Amniotic stem cell (primary cell): Measurements from ENCODE around the gene RUBCNL.
"Not testable (repeated sequence)": the region's sequence is repeated elsewhere in the genome, so short reads cannot be mapped to it uniquely, and the experiment has no call there.

Experiments
- DNase-seq: peaks from one replicate; lab custom pipeline; 2025; lab: John Stamatoyannopoulos, UW

Gene RUBCNL

DNA sequence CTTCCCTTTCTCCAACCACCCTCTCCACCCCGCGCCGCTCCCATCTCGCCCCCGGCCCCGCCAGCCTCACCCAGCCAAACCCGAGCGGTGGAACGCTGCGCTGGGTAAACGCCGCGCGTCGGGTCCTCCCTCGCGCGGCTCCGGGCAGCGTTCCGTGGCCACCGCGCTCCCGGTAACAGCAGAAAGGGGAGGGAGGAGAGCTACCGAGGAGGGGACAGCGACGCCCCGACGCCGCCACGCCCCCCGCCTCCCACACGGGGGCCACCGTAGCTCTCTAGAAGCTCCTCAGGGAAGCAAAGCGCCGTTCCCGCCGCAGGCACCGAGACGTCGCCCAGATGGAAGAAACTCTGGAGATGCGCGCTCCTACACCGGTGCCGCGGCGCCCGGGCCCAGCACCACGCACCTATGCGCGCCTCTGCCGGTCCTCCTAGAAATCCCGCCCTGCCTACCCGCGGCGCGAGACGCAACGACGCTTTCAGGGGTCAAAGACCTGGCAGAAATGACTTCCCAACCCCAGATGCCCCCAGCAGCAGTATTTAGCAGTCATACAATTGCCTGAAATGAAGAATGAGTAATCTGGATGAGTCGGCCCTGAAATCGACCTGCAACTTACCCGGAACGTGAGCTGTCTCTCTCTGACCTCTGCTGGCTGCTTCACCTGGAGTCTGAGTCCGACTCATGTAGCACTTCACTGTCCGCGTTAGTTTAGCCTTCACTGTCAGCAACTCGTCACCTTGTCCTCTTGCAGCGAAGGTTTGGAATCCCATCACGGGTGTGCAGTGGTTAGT lies at the start of gene RUBCNL:
Gene RUBCNL, minus strand, starts transcription at position 189 of the 788 bp plus-strand sequence. CDS start 14,777 bp downstream, outside the sequence.
- no peak for DNase-seq

GRCh38 chr13:46429558-46429957 lies 42.5 kb upstream of the RUBCNL start:
- DNase-seq, result not testable (repeated sequence)

DNA sequence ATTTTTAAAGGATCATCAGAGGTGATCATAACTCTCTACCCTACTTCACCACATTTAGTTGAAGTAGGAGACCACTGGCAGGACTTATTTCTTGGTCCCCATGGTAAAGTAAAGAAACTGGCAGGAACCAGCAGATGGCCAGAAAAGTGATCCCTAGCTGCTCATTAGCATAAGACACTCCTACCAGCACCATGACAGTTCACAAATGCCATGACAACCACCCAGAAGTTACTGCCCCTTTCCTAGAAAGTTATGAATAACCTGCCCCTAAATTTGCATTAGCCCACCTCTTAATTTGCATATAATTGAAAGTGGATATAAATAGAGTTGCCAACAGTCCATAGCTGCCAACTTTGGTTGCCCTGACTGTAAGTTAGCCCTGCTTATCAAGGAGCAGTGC lies 18.4 kb upstream of the RUBCNL start:
- DNase-seq, result no peak

DNA sequence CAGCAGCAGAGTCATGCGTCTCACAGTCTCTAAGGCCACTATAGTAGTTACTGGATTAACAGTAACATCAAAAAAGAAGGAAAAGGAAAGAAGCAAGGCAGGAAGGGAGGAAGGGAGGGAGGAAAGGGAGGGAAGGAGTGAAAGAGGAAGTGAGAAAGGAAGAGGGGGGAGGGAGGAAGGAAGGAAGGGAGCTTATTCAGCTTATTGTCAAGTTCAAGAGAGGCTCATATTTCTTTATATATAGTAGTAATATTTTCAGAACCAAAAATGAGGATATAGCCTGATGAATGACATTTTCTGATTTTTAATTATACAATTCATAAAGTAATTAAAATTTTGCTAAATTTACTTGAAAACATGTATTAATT lies 17.7 kb upstream of the RUBCNL start:
- DNase-seq, result no peak

DNA sequence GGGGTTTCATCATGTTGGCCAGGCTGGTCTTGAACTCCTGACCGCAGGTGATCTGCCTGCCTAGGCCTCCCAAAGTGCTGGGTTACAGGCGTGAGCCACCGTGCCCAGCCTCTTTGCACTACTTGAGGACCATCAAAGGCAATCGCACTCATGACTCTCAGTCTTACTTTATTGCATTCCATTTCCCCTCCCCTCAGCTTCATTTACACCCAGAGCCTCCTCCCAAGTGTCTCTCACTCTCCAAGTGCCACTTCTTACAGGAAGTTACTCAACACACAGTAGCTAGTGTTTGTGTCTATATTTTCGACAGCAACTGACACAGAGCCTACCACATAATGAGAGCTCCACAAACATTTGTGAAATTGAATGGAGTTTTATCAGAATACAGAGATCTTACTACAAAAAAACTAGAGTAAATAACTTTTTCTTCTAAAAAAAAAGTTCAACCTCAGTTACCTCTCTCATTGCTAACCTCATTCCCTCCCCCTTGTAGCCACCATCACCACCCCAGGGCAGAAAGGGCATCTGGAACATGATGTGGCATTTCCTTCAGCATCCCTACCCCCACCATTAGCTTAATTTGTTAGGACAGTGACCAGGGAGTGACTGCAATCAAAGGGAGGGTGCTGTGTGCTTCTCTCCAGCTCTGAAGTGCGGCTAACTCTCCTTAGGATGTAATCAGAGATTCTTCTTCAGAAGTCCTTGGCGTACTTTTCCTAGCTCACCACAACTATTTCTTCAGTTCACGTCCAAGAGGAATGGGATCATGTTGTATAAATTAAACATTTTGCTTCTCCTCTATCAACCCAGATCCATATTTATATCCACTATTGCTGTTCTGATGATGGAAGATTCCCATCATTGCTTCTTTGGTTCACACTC lies 17.0 kb upstream of the RUBCNL start:
- DNase-seq, result no peak

DNA sequence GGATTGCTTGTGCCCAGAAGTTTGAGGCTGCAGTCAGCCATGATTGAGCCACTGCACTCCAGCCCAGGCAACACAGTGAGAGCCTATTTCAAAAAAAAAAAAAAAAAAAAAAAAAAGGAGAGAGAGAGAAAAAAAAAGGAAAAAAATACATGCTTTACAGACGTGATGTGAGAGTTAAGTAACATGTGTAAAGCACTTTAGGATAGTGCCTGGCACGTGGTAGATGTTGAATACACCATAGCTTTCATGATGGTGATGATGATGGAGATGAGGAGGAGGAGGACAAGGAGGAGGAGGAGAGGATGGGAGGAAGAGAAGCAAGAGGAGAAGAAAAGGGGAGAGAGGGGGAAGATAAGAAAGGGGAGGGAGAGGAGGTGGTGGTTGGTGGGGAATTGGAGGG lies 15.1 kb upstream of the RUBCNL start:
- no peak for DNase-seq

GRCh38 chr13:46401432-46401831 lies 14.4 kb upstream of the RUBCNL start:
- DNase-seq, result no peak

DNA sequence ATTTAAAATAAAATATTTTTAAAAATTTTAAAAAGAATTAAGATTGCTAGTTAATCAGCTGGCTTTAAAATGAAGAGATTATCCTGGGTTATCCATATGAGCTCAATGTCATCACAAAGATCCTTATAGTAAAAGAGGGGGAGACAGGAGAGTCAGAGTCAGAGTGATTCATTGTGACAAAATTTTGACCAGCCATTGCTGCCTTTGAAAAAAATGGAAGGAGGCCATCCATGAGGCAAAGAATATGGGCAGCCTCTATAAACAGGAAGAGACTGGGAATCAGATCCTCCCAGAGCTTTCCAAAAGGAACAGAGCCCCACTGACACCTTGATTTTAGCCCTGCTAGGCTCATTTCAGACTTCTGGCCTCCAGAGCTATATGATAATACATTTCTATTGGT lies 9.3 kb upstream of the RUBCNL start:
- no peak for DNase-seq

DNA sequence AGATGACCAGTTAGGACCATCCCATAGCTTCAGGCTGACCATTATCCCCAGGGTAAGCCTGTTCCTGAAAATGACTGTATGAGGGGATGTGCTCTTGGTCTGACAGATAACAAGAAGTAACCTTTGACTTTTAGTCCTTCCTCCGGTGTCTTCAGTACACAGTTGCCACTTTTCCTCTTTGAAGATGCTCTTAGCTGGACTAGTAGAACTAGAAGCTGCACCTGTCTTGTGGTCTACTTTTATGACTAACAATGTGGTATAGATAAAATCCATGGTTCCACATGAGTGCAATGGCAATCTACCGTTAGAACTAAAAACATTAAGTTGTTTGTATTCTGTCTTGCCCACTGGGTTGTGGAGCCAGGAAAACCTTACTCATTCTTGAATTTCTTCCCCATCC lies 5.9 kb upstream of the RUBCNL start:
- no peak for DNase-seq

- DNase-seq, result no peak
Observed at GRCh38 chr13:46389457-46390451, 2.7 kb upstream of the RUBCNL start.

DNA sequence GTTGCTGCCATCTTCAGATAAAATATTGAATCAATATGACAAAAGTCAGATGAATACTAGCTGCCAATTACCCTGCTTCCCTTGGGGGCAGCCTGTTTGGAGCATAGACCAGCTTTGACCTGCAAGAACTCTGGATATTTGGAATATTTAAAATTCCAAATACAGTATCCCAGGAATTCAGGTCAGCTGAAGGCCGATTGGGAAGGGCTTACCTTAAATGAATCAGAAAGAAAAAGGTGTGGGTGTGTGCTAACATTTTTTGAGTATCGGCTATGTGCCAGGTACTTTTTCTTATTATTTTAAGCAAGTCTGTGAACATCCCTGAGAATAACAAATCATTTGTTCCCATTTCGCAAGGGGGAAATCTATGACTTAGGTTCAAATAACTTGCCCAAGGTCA lies 1.8 kb upstream of the RUBCNL start:
- no peak for DNase-seq

GRCh38 chr13:46388308-46388707 lies 1.3 kb upstream of the RUBCNL start:
- no peak for DNase-seq

DNA sequence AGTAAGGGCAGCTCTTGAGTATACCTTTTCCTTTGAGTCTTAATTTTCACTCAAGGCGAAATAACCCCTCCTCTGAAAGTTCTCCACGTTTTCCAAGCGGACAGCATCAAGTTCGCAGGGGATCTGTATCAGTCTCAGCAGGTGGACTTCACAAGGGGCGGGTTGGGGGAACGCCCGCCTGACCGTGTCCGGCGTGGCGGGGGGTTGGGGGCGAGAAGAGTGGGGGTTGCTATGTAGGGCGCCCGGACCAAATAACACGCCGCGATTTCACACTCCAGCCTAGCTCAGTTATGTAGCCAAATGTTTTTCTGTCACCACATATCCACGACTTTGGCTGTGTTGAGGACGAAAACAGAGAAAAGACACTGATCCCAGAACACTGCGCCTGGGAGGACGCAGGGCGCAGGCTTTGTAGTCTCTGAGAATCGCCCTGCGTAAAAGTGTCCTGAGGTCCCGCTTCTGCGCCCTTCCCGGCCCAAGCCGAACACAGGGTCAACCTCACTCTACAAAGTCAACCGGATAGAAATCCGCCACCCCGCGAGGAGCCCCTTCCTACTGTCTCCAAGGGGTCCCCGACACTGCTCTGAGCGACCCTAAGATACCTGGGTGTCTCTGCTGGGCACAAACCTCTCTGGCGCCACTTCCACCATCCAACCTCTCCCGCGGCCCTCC lies 524 bp downstream of the RUBCNL start:
- DNase-seq, result no peak

GRCh38 chr13:46385946-46386345 lies 1.1 kb downstream of the RUBCNL start:
- no peak for DNase-seq

DNA sequence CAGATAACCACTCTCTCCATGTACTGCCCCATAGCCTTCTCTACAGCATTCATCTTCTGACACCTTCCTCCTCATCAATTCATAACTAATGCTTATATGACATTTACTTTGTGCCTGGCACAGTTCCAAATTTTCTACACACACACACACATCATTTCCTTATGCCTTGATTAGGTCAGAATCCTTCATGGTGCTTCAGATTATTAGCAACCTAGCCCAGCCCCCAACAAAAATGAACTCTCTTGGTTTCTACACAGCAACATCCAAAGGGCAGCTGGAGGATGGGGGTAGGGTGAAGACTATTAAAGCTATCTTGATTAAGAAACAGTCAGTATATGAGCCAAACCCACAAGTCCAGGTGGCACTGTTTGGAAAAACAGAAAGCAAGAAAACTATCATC lies 3.7 kb downstream of the RUBCNL start:
- DNase-seq, result no peak

- no peak for DNase-seq
Observed at GRCh38 chr13:46382224-46382623, 4.8 kb downstream of the RUBCNL start.

GRCh38 chr13:46380242-46380641 lies 6.8 kb downstream of the RUBCNL start:
- DNase-seq, result no peak

DNA sequence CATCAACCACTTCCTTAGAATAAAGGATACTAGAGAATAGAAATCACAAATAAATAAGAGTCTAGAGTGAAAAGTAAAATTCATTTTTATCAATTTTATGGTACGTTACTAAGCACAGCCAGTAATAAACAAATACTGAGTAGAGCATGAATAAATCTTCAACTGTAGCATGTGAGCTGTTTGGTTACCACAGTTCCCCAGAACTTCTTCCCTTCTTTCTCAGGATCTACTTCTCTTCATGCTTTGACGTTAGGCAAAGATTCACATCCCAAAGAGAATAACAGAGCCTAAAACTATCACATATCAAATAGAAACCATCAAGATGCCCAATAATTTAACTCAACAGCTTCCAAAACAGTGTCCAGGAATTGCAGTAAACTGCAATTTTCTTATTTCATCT lies 7.4 kb downstream of the RUBCNL start:
- no peak for DNase-seq

DNA sequence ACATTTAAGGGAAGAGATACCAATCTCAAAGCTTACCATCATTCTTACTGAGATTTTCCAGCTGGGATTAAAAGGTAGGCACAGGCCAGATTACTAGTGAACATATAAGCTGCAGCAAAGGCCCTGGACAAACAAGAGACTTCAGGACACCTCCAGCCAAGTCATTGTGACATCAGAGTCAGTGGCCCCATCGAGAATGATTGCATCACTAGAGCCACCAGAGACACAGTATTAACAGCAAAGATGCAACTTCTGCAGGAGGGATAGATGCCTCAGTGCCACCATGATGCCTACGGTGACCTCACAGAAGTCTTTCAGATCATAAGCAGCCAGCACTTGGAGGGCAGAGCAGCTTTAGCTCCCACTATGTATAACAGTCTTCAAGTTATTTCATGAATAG lies 8.6 kb downstream of the RUBCNL start:
- DNase-seq, result no peak

- DNase-seq, result no peak
Observed at GRCh38 chr13:46377554-46377953, 9.5 kb downstream of the RUBCNL start.

DNA sequence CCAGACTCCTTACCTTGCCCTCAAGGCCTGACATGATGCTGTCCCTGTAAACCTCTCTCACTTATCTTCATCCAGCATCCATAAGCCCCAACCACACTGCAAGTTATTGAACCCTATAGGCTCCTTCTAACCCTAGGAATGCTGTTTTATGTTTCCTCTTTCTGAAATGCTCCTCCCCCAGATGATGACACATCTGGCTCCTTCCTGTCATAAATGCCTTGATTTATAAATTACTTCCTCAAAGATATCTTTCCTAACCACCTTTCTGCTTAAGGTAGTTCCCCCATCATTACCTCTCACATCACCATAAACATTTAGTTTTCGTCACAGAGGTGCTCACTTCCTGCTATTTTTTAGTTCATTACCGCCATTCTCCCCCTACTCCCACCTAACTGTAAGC lies 12.3 kb downstream of the RUBCNL start:
- no peak for DNase-seq

DNA sequence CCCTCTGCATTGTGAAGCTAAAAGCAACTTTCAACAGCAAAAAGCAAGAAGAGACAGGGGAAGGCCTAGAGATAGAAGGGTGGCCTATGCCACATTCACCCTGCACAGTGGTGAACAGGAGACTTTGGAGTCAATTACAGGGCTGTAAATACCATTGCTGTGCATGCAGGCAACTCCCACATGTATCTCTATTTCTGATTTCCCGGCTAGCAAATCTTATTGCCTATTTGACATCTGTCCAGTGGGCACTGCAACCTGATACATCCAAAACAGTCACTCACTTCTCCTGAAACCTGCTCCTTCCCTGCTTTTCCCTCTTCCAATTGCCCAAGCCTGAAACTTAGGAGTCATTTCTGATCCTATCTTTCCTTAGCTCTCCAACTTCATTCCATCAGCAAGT lies 13.4 kb downstream of the RUBCNL start:
- no peak for DNase-seq
